Measurements from ENCODE around the gene FAM168A. TPM values are rescaled to one million over a fixed set of nuclear protein-coding genes. Genes with fewer than 3 reads are reported as not detected.

FAM168A gene
- total RNA-seq, 1 experiment from 2014 or later = 13.8 TPM

DNA sequence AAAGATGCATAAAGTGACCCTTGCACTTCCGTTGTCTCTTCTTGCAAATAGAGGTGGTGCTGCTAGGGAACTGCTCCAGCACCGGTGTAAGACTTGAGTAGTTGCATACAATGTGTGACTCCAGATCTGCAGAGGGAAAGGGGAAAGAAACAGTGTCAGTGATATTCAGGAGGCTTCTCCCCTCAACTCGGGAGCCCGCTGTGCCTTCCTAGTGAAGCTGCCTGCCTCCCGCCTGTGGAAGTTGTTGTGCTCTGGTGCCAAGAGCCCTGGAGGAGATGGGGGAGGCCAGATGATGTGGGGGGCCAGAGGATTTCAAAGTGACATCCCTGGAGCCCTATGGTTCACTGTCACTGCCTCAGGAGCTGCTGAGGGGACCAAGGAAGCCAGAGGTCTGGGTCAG, 191.3 kb downstream of the FAM168A start:
- BruUV-seq (replicated peaks) = no TSS peak
- Mint-ChIP-seq H3K9me3 (ENCODE audit: unreplicated experiment) (no peaks in the 10 kb centered on the region), H3K4me3 (ENCODE audit: unreplicated experiment) (no peak overlapping the region), H3K36me3 (ENCODE audit: insufficient read depth, unreplicated experiment) (no peaks in the 10 kb centered on the region), H3K27me3 (ENCODE audit: insufficient read depth, unreplicated experiment) (no peaks in the 10 kb centered on the region), H3K4me1 (ENCODE audit: insufficient read depth, unreplicated experiment) (peaks cover under 1% of the 10 kb centered on the region), H3K27ac (ENCODE audit: low read depth, unreplicated experiment) (no peak overlapping the region)
- DNase-seq (ENCODE audit: unreplicated experiment) = no peak
- intact Hi-C loops (cut with micrococcal nuclease) = no loop called here
- TF ChIP-seq, protein P1, sequence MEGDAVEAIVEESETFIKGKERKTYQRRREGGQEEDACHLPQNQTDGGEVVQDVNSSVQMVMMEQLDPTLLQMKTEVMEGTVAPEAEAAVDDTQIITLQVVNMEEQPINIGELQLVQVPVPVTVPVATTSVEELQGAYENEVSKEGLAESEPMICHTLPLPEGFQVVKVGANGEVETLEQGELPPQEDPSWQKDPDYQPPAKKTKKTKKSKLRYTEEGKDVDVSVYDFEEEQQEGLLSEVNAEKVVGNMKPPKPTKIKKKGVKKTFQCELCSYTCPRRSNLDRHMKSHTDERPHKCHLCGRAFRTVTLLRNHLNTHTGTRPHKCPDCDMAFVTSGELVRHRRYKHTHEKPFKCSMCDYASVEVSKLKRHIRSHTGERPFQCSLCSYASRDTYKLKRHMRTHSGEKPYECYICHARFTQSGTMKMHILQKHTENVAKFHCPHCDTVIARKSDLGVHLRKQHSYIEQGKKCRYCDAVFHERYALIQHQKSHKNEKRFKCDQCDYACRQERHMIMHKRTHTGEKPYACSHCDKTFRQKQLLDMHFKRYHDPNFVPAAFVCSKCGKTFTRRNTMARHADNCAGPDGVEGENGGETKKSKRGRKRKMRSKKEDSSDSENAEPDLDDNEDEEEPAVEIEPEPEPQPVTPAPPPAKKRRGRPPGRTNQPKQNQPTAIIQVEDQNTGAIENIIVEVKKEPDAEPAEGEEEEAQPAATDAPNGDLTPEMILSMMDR (IDR thresholded peaks at IDR 0.05; ENCODE audit: unreplicated experiment) = no peak
- ChIA-PET POLR2A (no interaction called here), CTCF (interaction anchor here (1.2 to 1.7 kb wide), 4 partner anchors 13 to 255 kb away, joined by 4 to 7 read pairs (median 6); no protein-coding TSS in a partner anchor)

DNA sequence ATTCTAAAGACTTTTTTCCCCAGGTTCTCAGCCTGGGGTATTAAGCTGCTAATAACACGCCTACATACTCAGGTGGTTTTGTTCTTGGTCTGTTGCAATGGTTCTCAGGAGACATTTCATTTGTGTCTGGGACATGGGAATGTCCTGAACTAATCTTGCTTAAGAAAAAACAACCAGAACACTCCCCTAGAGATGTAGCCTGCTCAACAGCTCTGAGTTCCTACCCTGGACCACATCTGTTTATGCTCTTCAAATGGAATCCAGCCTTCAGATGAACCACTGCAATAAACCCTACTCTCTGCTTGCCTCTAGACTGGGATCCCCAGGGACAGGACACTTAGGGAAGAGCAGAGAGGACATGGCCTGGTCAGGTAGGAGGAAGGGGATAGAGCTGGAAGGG, 191.8 kb downstream of the FAM168A start:
- POLR2A ChIA-PET = no interaction called here
- intact Hi-C loops (cut with micrococcal nuclease) = no loop called here
- no peak for DNase-seq (ENCODE audit: unreplicated experiment)
- Mint-ChIP-seq H3K36me3 (ENCODE audit: insufficient read depth, unreplicated experiment) (no peaks in the 10 kb centered on the region), H3K27ac (ENCODE audit: low read depth, unreplicated experiment) (no peak overlapping the region), H3K4me3 (ENCODE audit: unreplicated experiment) (no peak overlapping the region), H3K4me1 (ENCODE audit: insufficient read depth, unreplicated experiment) (no peaks in the 10 kb centered on the region), H3K27me3 (ENCODE audit: insufficient read depth, unreplicated experiment) (no peaks in the 10 kb centered on the region), H3K9me3 (ENCODE audit: unreplicated experiment) (no peaks in the 10 kb centered on the region)
- no TSS peak for BruUV-seq (replicated peaks)
- CTCF ChIA-PET = interaction anchor here (1.3 kb wide), 1 partner anchor 13 kb away, joined by 4 read pairs; no protein-coding TSS in a partner anchor
- TF ChIP-seq, protein P1 (IDR thresholded peaks at IDR 0.05; ENCODE audit: unreplicated experiment) = no peak

DNA sequence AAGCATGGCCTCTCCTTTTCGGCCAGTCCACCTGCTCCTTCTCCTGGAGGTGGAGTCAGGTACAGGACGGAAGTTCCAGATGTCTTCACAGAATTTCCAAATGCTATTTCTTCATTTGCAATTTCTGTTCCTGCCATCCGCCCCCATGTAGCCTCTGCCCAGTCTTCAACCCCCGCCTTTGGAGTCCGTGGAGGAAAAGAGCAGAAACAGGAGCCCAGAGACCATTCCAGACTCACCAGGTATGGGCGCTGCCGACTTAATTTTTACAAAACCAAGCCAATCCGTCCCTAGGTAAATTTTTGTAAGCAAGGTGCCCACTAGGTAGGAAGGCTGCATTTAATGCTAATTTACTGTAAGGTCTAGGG, 192.8 kb downstream of the FAM168A start:
- Mint-ChIP-seq H3K4me1 (ENCODE audit: insufficient read depth, unreplicated experiment) (no peaks in the 10 kb centered on the region), H3K9me3 (ENCODE audit: unreplicated experiment) (no peaks in the 10 kb centered on the region), H3K4me3 (ENCODE audit: unreplicated experiment) (no peak overlapping the region), H3K27ac (ENCODE audit: low read depth, unreplicated experiment) (no peak overlapping the region), H3K27me3 (ENCODE audit: insufficient read depth, unreplicated experiment) (no peaks in the 10 kb centered on the region), H3K36me3 (ENCODE audit: insufficient read depth, unreplicated experiment) (no peaks in the 10 kb centered on the region)
- TF ChIP-seq, protein P1 (IDR thresholded peaks at IDR 0.05; ENCODE audit: unreplicated experiment) = no peak
- CTCF ChIA-PET = interaction anchor here (0.6 to 1.0 kb wide), 2 partner anchors 28 to 286 kb away, joined by 3 read pairs; no protein-coding TSS in a partner anchor
- no TSS peak for BruUV-seq (replicated peaks)
- intact Hi-C loops (cut with micrococcal nuclease) = no loop called here
- POLR2A ChIA-PET = no interaction called here
- no peak for DNase-seq (ENCODE audit: unreplicated experiment)

DNA sequence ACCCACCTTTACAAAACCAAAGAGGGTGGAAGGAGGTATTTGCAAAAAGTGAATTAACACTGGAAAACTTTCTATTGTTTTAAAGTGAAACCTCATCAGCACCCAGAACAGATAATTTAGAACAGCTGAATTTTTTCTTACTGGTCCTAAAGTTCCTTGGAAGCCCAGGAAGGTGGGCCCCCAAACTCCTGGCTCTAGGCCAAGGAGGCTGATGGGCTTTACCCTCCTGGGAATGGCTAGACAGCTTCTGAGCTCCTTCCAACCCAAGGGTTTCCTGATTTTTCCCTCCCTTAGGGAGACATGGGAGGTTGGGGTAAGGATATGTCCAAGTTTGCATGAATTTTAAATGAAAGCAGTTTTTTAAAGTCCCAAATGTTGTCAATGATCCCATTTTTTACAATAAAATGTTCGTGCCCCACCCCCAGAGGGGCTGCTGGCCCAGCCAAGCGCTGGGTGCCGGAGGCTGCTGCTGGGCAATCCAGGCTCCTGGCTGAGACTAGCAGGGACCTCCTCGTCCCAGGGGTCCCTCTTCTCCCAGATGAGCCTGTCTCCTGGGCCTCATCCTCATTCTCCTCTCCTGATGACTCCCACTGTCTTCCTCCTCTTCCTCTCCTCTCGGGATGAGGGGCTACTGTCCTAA, 193.3 kb downstream of the FAM168A start:
- Mint-ChIP-seq H3K36me3 (ENCODE audit: insufficient read depth, unreplicated experiment) (no peaks in the 10 kb centered on the region), H3K4me3 (ENCODE audit: unreplicated experiment) (no peak overlapping the region), H3K4me1 (ENCODE audit: insufficient read depth, unreplicated experiment) (no peaks in the 10 kb centered on the region), H3K9me3 (ENCODE audit: unreplicated experiment) (no peaks in the 10 kb centered on the region), H3K27ac (ENCODE audit: low read depth, unreplicated experiment) (no peak overlapping the region), H3K27me3 (ENCODE audit: insufficient read depth, unreplicated experiment) (no peaks in the 10 kb centered on the region)
- TF ChIP-seq, protein P1 (IDR thresholded peaks at IDR 0.05; ENCODE audit: unreplicated experiment) = no peak
- ChIA-PET POLR2A (no interaction called here), CTCF (interaction anchor here (0.6 to 2.4 kb wide), 6 partner anchors 11 to 318 kb away, joined by 3 to 13 read pairs (median 3); no protein-coding TSS in a partner anchor)
- intact Hi-C loops (cut with micrococcal nuclease) = loop anchor here (1.0 to 5.0 kb wide), 2 partner anchors 257 to 528 kb away; no protein-coding TSS in a partner anchor
- no peak for DNase-seq (ENCODE audit: unreplicated experiment)
- no TSS peak for BruUV-seq (replicated peaks)

Measured in MCF 10A (cell line).